Measurements from ENCODE around the gene ASTL.

ASTL gene

DNA sequence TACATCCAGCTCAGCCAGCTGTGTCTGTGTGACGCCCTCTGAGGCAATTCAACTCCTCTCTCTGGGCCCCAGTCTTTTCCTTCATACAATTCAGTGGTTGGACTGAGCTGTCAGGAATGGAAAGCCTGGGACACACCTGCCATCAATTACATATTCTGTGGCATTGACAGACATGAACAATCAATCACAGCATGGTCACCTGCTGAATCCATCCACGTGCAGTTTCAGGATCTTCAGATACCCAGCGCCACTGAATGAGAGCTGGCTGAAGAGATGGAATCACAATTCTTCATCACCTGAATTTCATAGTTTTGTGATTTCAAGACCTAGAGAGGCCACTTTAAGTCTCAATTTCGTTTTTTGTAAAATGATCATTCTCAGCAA is 27.1 kb downstream of the ASTL start:
- DNase-seq: no peak

DNA sequence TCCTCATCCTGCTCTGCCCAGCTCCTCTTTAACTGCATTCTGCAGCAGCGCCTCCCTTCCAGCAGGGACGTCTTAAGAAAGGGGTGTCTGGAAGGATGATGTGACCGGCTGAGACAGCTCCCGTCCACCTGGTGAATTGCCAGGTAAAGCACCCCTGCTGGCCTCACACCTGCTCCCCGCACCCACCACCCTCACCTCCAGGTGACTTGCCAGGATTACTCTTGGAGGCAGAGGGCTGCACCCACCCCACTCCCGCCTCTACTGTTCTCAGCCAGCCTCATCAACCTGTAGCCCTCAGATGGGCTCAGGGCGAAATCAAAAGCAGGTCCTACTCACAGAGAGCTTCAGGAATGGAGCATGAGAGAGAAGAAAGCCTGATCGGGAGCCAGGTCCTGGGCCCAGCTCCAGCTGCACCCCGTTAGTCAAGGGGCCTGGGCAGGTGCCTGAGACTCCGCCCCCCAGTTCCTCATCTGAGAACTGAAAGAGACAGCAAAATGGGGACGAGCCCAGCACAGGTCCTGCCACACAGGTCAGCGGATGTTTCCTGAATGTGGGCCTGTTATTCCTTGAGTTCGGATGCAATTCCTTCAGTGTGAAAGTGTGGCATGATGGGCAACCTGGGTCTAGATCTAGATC is 27.6 kb downstream of the ASTL start:
- no peak for DNase-seq

DNA sequence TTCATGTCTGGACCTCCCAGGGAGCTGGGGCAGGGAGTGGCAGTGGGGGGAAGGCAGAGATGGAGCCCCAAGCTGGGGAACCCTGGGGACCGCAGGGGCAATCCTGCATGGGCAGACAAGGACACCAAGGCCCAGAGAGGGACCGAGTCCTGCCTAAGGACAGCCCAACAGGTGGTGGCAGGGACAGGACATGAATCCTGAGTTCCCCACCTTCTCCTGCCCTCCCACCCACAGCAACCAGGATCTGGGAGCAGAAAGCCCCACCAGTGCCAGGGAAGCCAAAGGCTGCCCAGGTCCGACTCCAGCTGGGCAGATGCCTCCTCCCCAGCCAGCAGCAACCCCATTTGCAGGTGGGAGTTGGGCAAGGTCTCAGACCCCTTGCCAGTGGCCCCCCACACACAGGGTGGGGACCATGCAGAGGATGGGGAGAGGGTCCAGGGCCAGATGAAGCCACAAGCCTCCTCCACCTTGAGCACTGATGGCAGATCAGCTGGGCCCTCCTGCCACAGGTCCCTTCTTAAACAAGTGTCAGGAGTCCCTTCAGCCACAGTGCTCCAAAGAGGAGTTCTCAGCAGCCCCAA is 28.3 kb downstream of the ASTL start:
- DNase-seq: no peak

DNA sequence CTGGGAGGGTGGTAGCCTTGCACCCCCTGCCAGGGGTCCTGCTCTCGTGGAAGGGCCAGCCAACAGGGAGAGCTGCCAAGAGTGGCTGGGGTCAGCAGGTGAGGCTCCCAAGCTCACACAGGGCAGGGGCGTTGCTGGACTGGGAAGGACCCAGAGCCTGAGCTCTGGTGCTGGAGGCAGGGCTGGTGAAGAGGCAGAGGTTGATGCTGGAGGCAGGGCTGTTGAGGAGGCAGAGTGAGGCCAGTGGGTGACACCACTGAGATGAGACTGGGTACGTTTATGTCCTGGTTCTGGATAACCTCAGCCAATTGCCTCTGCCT is 29.0 kb downstream of the ASTL start:
- DNase-seq: no peak

DNA sequence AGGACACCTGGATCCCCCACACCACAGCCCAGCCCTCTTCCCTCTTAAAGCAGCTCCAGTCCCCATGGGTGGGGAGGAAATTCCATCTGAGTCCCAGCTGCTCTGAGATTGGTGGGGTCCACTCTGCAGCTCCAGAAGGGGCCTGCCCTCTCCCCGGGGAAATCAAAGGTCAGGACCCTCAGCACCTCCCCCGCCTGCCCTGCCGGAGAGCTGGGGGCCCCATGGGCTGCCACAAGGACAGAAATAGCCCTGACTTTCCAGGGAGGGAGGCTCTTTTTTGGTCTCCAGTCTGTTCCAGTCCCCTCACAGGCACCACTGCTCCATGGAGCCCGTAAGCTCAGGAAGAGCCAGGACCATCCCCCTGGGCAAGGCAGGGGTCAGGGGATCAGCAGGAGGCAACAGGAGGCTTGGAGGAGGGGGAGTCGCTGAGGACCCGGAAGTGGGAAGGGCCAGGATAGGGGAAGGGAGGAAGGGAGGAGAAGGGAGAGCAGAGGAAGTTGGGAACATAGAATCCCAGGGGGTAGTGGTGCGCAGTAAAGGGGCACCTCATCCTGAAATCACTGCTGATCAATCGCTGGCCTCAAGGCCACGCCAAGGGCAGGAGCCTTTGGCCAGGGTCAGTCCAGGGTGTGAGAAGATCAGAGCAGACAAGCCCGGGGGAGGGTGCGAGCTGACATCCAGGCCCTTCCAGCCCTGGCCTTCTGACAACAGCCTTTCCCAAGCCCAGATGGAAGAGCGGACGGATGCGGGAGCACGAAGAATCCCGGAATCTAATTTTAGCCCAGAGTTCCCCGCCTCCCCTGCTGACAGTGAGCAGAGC is 29.6 kb downstream of the ASTL start:
- DNase-seq: no peak

DNA sequence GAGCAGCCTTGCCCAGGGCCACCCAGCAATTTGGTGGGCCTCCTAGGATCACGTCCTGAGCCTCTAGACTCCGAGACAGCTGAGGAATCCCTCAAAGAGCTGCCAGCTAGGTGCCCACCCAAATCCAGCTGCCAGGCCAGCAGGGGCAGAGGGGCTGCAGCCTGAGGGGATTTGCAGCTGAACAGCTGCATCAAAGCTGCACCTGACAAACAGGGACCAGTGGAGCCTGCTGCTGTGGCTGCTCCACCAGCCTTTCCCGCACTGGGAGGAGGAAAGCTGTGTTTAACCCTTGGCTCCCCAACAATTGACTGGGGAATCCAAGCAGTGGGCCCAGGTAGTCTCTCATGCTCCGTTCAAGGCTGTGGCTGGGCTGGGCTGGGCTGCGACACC is 30.2 kb downstream of the ASTL start:
- DNase-seq: no peak

DNA sequence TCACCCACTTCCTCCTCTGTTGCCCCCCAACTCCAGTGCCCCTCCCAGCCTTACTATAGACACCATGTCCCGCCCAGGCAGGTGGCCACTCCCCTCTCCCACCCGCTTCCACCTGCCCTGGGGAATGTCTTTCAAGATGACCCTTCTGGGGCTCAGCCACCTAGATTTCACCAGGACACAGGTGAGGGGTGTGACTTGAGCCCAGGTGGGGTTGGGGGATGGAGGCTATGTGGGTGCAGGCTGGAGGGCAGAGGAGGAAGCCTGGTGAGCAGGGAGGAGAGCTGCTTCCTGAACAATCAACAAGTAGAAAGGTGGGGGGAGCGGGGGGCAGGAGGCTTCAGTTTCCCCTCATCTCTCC is 30.6 kb downstream of the ASTL start:
- no peak for DNase-seq

DNA sequence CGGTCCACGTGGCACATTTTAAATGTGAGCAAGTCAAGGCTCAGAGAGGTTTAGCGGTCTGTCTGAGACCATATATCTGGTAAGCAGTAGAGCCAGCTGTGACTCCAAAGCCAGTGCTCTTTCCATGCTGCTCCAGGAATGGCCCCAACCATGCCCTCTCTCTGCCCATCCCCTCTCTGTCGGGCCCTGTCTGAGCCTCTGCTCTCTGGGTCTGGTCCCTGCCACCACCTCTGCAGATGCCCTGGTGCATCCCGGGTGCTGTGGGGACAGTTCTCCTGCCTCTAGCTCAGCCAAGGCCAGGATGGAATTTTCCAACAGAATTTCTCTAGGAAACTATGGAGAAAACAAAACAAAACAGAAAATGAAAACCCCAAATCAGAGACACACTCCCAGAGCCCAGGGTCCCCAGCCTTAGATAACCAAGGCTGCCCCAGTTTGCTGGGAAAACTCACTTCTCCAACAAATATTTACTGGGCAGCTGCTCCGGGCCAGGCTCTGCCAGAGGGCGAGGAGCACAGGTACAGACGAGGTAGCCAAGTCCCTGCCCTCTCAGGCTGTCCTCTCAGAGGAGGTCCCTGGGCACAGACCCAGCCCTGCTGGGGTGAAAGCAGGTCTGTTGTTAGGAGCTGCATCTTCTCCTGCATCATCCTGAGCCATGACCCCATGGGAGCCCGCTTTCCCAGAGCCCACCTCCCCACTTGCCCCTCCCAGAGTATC is 31.2 kb downstream of the ASTL start:
- DNase-seq: no peak

DNA sequence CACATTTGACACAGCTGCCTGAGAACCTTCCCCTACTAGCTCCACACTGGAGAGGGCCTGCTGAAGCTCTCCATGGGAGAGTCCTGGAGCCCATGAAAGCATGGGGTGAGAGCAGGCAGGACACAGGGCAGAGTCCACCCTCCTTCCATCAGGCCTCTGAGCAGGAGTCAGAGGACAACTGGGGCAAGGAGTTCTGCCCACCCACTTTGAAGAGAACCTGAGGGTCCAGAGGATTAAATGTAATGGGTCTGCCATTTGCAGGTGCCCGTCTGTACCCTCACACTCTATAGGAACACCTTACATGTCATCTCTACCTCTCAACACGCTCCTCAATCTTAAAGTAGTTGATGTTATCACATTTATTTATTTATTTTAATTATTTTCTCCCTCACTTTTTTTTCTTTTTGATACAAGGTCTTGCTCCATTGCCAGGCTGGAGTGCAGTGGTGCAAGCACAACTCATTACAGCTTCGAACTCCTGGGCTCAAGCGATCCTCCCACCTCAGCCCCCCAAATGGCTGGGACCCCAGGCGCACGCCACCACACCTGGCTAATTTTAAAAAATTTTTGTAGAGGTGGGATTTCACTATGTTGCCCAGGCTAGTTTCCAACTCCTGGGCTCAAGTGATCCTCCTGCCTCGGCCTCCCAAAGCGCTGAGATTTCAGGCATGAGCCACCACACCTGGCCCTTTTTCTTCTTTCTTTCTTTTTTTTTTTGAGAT is 32.1 kb downstream of the ASTL start:
- DNase-seq: no peak

DNA sequence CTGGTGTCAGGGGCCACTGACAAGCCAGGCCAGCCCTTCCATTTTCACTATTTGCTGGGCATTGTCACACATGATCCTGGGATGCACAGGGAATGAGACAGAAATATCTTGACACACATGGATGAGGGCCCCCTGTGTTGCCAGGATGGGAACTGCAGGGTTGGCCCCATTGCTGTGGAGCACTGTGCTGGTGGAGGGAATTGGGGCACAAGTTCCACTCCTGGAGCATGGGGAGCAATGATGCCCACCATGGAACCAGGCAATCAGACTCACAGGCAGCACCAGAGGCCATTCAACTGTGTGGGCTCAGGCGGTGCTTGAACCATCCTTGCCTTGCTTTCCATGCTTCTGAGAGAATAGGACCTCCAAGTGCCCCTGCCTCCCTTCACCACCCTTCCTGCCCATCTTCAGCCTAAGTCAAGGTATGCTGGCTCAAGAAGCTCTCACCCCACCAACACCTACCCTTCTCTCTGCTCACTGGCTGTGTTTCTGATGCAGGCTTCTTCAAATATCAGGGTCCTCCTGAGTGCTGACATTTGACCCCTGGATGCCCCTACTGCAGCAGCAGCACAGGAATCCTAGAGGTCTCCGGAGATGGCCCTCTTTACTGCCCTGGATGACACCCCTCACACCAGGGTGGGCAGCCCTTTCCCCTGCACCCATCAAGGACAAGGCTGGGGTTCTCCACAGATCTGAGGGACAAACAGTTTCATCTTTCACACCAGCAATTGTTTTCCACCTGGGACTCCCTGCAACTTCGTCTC is 33.0 kb downstream of the ASTL start:
- no peak for DNase-seq

DNA sequence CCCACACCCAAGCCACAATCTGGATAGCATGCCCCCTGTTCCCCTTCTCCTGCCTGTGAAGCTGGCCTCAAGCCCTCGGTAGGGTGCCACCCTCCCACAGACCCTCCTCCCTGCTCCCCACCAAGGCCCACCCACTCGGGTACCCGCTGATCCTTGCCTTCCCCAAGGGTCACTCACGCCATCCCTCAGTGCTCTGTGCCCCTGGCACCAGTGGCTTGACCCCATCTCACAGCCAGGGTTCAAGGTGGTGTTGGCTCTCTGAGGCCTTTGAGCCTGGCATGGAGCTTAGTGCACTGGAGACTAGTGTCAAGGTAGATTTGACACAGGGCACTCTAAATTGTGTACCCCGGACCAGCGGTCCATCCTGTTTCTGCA is 33.8 kb downstream of the ASTL start:
- no peak for DNase-seq

DNA sequence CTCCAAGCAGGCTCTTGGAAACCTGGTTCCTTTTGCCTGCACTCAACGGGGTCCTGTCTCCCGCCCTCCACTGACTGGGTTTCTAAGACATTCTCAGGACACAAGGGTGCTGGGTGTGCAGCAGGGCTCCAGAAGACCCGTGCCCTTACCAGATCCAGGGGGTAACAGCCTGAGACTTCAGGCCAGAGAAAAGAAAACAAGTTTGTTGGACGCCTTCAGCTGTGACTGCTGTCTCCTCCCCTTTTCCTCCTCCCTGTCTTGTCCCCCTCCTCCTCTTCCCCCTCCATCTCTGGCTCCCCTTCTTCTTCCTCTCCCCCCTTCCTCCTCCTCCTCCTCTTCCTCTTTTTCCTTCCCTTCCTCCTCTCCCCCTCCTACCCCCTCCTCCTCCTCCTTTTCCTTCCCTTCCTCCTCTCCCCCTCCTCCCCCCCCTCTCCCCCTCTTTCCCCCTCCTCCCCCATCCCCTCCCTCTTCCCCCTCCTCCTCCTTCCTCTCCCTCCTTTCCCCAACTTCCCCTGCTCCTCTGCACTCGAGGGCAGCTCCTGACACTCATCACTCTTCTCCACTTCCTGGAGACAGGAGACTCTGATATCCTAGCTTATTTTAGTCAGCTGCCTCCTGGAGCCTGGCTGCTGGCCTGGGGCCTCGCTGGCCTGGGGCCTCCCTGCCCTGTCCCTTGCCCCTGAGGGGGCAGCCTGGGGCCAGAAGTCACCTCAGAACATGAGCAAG is 34.4 kb downstream of the ASTL start:
- DNase-seq: no peak

DNA sequence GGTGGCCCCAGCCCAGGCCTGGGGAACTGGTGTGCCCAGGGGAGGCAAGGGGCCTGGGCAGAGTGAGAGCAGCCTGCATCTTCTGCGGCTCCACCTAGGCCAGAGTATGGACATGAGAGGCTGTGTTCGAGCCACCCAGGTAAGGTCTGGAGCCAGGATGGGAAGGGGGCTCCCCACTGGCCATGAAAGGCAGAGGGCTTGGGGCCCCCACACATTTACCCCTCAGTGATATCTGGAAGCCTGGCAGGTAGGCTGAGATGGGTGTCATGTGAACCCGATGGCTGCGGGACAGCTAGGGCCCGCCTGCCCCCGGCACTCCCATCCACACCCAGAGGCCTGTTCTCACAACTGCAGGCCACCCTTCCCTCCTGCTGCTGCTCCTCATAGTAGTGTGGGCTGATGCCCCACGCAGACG is 35.1 kb downstream of the ASTL start:
- no peak for DNase-seq

DNA sequence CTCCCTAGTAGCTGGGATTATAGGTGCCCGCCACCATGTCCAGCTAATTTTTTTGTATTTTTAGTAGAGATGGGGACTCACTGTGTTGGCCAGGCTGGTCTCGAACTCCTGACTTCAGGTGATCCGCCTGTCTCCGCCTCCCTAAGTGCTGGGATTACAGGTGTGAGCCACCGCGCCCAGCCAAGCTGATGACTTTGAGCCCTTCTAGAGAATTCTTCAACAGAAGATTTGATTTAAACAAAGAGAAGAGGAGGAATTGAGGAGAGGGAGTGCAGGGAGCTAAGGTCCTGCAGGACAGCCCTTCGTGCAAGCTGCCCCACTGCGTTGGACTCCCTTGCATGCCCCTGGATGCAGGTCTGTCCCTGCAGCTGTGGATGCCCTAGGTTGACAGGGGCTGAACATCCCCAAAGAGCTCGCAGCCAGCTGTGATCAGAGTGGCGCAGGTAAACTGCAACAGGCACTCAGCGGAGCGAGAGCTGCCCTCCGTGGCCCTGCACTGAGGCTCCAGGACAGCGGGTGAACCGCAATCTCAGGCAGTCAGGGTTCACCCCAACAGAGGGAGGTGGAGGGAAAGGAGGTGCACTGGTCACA is 35.6 kb downstream of the ASTL start:
- no peak for DNase-seq

DNA sequence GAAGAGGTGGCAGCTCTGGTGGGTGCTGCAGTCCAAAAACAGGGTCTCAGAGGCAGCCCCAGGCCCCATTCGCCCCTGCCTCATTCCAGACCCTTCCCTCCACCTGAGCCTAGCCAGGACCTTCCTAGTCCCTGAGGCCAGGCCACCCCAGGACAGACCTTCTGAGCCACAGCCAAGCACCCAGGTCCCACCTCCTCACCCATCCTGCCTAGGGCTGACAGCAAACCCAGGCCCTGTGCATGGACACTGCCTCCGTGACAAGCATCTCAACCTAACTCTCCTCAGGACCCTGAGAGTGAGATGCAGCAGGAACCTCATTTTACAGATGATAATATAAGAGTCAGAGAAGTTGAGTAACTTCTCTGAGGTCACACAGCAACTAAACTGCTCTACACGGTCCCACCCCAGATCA is 37.4 kb downstream of the ASTL start:
- DNase-seq: no peak

DNA sequence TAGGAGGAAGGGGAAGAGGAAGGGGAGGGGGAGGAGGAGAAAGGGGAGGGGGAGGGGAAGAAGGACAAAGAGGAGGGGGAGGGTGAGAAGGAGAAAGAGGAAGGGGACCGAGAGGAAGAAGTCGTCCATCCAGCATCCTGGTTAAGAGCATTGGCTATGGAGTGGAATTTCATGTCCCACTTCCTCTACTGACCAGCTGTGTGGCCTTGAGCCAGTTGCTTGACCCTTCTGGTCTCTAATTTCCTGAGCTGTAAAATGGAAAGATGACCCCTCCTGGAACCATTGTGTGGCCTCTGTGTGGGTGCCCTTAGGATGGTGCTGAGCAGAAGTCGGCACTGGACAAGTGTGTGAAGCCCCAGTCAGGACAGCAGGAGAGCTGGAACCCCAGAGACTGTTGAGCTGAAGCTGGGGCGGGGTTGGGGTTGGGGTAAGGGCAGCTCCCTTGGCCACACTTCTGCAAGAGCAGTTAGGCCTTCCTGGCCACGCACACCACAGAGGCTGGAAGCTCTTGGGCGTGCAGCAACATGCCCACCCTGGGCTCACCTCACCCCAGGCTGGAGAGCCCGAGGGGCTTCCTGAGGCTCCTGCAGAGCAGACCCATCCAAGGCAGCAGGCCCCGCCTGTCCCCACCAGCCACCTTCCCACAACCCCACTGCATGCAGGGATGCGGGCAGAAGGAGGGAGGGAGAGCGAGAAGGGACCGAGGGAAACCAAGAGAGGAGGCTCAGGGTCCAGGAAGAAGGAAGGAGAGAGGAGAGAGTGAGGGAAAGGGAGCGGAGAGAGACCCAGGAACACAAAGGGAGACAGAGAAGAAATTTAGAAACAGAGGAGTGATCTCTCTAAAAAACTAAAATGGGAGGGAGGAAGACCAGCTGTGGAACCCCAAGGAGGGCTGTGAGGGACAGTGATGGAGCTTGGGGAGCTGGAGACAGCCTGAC is 38.2 kb downstream of the ASTL start:
- DNase-seq: no peak

DNA sequence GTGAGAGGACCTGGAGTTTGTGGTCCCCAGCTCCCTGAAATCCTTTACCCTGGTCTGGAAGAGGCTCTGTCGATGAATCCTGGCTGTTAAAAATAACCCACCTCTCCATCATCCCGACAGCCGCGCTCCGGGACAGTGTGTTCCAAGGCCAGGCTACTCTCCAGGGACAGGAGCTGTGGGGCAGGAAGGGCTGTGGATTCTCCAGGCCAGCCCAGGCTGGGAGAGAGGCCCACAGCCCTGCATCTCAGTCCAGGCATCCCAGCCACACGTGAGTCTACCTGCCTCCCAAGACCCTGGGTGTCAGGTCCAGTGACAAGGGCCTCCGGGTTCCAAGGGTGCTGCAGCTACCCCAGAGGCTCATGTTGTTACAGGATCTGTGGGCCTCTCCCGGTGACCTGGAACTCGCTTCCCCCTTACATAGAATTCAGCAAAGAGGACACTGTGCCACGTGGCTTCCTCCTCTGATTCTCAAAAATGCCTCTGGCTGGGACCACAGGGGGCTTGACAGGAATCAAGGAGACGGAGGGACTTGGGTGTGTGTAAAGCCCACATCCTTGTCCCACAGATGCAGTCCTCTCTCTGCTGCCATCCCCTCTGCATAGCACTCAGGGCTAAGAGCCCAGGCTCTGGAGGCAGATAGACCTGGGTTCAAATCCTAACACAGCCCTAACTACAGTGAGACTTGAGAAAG is 39.3 kb downstream of the ASTL start:
- no peak for DNase-seq

DNA sequence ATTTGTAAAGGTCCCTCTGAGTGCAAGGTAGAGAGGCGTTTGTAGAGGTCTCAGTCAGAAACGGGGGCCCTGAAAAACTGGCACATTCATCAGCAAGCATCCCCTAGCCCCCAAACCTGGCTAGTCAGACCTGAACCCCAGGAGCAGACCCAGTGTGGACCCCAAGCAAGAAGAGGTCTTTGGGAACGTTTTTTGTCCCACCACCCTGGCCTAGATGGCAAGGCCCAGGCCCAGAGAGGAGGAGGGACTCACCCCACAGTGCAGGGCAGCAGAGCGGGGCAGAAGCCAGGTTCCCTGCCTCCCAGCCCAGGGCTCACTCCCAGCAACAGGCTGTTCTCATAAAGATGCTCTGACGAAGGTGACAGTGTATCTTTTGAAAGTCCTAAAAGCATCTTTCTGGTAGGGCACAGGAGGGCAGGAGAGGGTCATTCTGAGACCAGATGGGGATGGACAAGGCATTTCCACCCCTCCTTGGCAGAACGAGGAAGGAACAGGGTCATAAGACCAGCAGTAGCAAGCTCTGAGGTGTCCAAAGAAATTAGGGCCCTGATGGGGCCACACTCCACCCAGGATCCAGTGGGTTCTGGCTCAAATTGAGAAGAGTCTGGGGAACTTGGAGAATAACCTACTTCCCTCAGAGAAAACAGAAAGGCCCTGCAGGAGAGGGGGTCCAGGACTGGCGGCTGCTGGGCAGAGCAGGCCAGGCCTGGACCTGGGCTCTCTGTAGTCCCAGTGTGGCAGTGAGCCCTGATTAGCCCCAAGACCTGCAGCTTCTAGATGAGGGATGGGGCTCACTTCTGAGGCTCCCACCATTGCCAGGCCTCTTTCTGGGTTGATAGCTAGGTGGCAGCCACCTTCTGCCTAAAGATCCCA is 40.1 kb downstream of the ASTL start:
- no peak for DNase-seq

DNA sequence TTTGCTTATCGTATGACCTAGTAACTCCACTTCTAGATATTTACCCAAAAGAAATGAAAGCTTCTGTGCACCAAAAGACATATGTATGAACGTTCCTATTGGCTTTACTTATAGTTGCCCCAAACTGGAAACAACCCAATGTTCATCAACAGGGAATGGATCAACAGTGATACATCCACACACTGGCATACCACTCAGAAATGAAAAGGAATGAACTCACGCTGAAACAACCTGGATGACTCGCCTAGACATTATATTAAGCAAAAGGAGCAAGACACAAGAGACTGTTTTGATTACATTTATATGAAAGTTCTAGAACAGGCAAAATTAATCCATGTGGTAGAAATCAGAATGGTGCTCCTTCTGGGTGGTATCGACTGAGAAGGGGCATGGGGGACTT is 40.9 kb downstream of the ASTL start:
- no peak for DNase-seq

Measured in NCI-H1436 treated with DMSO at 0.1 percent for 48 hours (cell line).